DOHH2 (cell line): ENCODE measurements around the gene ADAMTSL5.

Source experiments
- CTCF ChIP-seq: fragments of 200-600 bp; sonication (generic); IDR thresholded peaks from one replicate; pipeline ENCODE4 v1.5.1; 2014; ENCODE audit warnings: antibody characterized with exemption, mild to moderate bottlenecking, low read depth, low read length; ENCODE audit not compliant: poor library complexity, severe bottlenecking
- EZH2phosphoT487 ChIP-seq: fragments of 200-600 bp; sonication (generic); IDR thresholded peaks from 2 replicates; pipeline ENCODE4 v1.6.1; 2017; ENCODE audit warnings: borderline replicate concordance, mild to moderate bottlenecking, antibody characterized with exemption, low read length, moderate library complexity, mixed read lengths

GRCh38 chr19:1514295-1514661 is 1.5 kb upstream of the ADAMTSL5 start:
- TF ChIP-seq CTCF (no peak), EZH2phosphoT487 (no peak)
